HG03575 (cell line): ENCODE data around the gene RPS27A.

Experiments used
- ATAC-seq: cut with Tn5 transposase; IDR thresholded peaks from one replicate; pipeline ENCODE4 v1.9.1; 2021; ENCODE audit not compliant: unreplicated experiment, insufficient number of reproducible peaks, low FRiP score; ENCODE audit errors: extremely low read depth

RPS27A gene

GRCh38 chr2:55282110-55282917 is 49.8 kb downstream of the RPS27A start:
- ATAC-seq = peak; percentile 74

GRCh38 chr2:55283083-55283482 is 50.6 kb downstream of the RPS27A start:
- ATAC-seq = no peak
